ENCODE measurements around the gene UGGT2. TPM values are rescaled to one million over a fixed set of nuclear protein-coding genes. Genes with fewer than 3 reads are reported as not detected.

The UGGT2 gene
- total RNA-seq, 2 experiments from 2014 or later: 1.8 TPM; not detected in 1

- no TSS peak for BruUV-seq (replicated peaks)
- H4K20me1 ChIP-seq (ENCODE audit: insufficient read depth, low read length): no peaks in the 10 kb centered on the region
- H3K36me3 ChIP-seq (ENCODE audit: insufficient read depth, low read length): no peaks in the 10 kb centered on the region
- H3K4me1 ChIP-seq (ENCODE audit: insufficient read depth, low read length, poor library complexity, severe bottlenecking): no peaks in the 10 kb centered on the region
- H3K4me3 ChIP-seq (ENCODE audit: low read depth, low read length, poor library complexity, severe bottlenecking): no peak overlapping the region
- DNase-seq (ENCODE audit: low spot score): no peak
- no peak overlapping the region for H2AFZ ChIP-seq (ENCODE audit: low read length)
- ChIA-PET CTCF (ENCODE audit: unreplicated experiment) (no interaction called here), POLR2A (no interaction called here)
- intact Hi-C loops (cut with micrococcal nuclease; ENCODE audit: unreplicated experiment): no loop called here
- no peak overlapping the region for H3K27ac ChIP-seq (ENCODE audit: low read depth, low read length, poor library complexity, severe bottlenecking)
- no peaks in the 10 kb centered on the region for H3K9me2 ChIP-seq (ENCODE audit: insufficient read depth, low read length)
- TF ChIP-seq EZH2phosphoT487 (IDR thresholded peaks at IDR 0.05; ENCODE audit: borderline replicate concordance, low read depth, low read length): no peak
- no peak for TF ChIP-seq CTCF (conservative IDR thresholded peaks at IDR 0.05; ENCODE audit: low read length)
- H3K4me2 ChIP-seq (ENCODE audit: low read length): no peak overlapping the region
- no peaks in the 10 kb centered on the region for H3K79me2 ChIP-seq (ENCODE audit: insufficient read depth, low read depth, low read length)
- no peaks in the 10 kb centered on the region for H3K9me3 ChIP-seq (ENCODE audit: low read length)
Measured at GRCh38 chr13:95954266-95954665, 98.9 kb downstream of the UGGT2 start.

- Histone ChIP-seq H3K4me2 (ENCODE audit: low read length) (no peak overlapping the region), H4K20me1 (ENCODE audit: insufficient read depth, low read length) (no peaks in the 10 kb centered on the region), H2AFZ (ENCODE audit: low read length) (no peak overlapping the region), H3K4me1 (ENCODE audit: insufficient read depth, low read length, poor library complexity, severe bottlenecking) (no peaks in the 10 kb centered on the region), H3K9me2 (ENCODE audit: insufficient read depth, low read length) (no peaks in the 10 kb centered on the region), H3K79me2 (ENCODE audit: insufficient read depth, low read depth, low read length) (no peaks in the 10 kb centered on the region), H3K36me3 (ENCODE audit: insufficient read depth, low read length) (no peaks in the 10 kb centered on the region), H3K9me3 (ENCODE audit: low read length) (no peaks in the 10 kb centered on the region), H3K4me3 (ENCODE audit: low read depth, low read length, poor library complexity, severe bottlenecking) (no peak overlapping the region), H3K27ac (ENCODE audit: low read depth, low read length, poor library complexity, severe bottlenecking) (no peak overlapping the region)
- ChIA-PET POLR2A (interaction anchor here (0.6 to 0.7 kb wide), 2 partner anchors 204 to 975 kb away, joined by 3 to 8 read pairs; no protein-coding TSS in a partner anchor), CTCF (ENCODE audit: unreplicated experiment) (no interaction called here)
- DNase-seq (ENCODE audit: low spot score): no peak
- TF ChIP-seq CTCF (conservative IDR thresholded peaks at IDR 0.05; ENCODE audit: low read length) (no peak), EZH2phosphoT487 (IDR thresholded peaks at IDR 0.05; ENCODE audit: borderline replicate concordance, low read depth, low read length) (no peak)
- intact Hi-C loops (cut with micrococcal nuclease; ENCODE audit: unreplicated experiment): no loop called here
- BruUV-seq (replicated peaks): no TSS peak
Measured at GRCh38 chr13:95950103-95950502, 103.1 kb downstream of the UGGT2 start.

- H3K4me1 ChIP-seq (ENCODE audit: insufficient read depth, low read length, poor library complexity, severe bottlenecking): no peaks in the 10 kb centered on the region
- no peaks in the 10 kb centered on the region for H4K20me1 ChIP-seq (ENCODE audit: insufficient read depth, low read length)
- H2AFZ ChIP-seq (ENCODE audit: low read length): no peak overlapping the region
- no peak overlapping the region for H3K27ac ChIP-seq (ENCODE audit: low read depth, low read length, poor library complexity, severe bottlenecking)
- no peaks in the 10 kb centered on the region for H3K9me2 ChIP-seq (ENCODE audit: insufficient read depth, low read length)
- ChIA-PET CTCF (ENCODE audit: unreplicated experiment) (no interaction called here), POLR2A (no interaction called here)
- no peaks in the 10 kb centered on the region for H3K9me3 ChIP-seq (ENCODE audit: low read length)
- BruUV-seq (replicated peaks): no TSS peak
- H3K4me3 ChIP-seq (ENCODE audit: low read depth, low read length, poor library complexity, severe bottlenecking): no peak overlapping the region
- intact Hi-C loops (cut with micrococcal nuclease; ENCODE audit: unreplicated experiment): no loop called here
- no peaks in the 10 kb centered on the region for H3K79me2 ChIP-seq (ENCODE audit: insufficient read depth, low read depth, low read length)
- no peak overlapping the region for H3K4me2 ChIP-seq (ENCODE audit: low read length)
- no peaks in the 10 kb centered on the region for H3K36me3 ChIP-seq (ENCODE audit: insufficient read depth, low read length)
- DNase-seq (ENCODE audit: low spot score): no peak
- no peak for TF ChIP-seq CTCF (conservative IDR thresholded peaks at IDR 0.05; ENCODE audit: low read length)
- TF ChIP-seq EZH2phosphoT487 (IDR thresholded peaks at IDR 0.05; ENCODE audit: borderline replicate concordance, low read depth, low read length): no peak
Measured at GRCh38 chr13:95948656-95949055, 104.5 kb downstream of the UGGT2 start.

Data from OCI-LY7 (cell line).